Karpas-422 (cell line): ENCODE measurements around the gene CHST3. TPM values are rescaled to one million over a fixed set of nuclear protein-coding genes. Genes with fewer than 3 reads are reported as not detected.

Experiments
- DNase-seq: peaks from one replicate; pipeline ENCODE4 v3.0.0-alpha.2; 2015
- H2AFZ ChIP-seq: fragments of 200-600 bp; sonication (generic); 2 replicates; pipeline ENCODE4 v1.6.1; 2014; ENCODE audit warnings: antibody characterized with exemption, low read length, mixed read lengths
- H3K27ac ChIP-seq: fragments of 200-600 bp; sonication (generic); 2 replicates; pipeline ENCODE4 v1.5.1; 2014; ENCODE audit warnings: mild to moderate bottlenecking, low read length, moderate library complexity
- H3K27me3 ChIP-seq: fragments of 200-600 bp; sonication (generic); 2 replicates; pipeline ENCODE4 v1.6.1; 2014; ENCODE audit warnings: low read length, mixed read lengths
- H3K36me3 ChIP-seq: fragments of 200-600 bp; sonication (generic); 2 replicates; pipeline ENCODE4 v1.6.1; 2014; ENCODE audit warnings: low read length, mixed read lengths; ENCODE audit not compliant: insufficient read depth
- H3K4me1 ChIP-seq: fragments of 200-600 bp; sonication (generic); 2 replicates; pipeline ENCODE4 v1.6.1; 2014; ENCODE audit warnings: mild to moderate bottlenecking, low read length, mixed read lengths
- H3K4me2 ChIP-seq: fragments of 200-600 bp; sonication (generic); 2 replicates; pipeline ENCODE4 v1.6.1; 2014; ENCODE audit warnings: low read length, low read depth, mild to moderate bottlenecking; ENCODE audit not compliant: poor library complexity, severe bottlenecking
- H3K4me3 ChIP-seq: fragments of 200-600 bp; sonication (generic); 2 replicates; pipeline ENCODE4 v1.5.1; 2014; ENCODE audit warnings: mild to moderate bottlenecking, antibody characterized with exemption, low read length, mixed read lengths
- H3K79me2 ChIP-seq: fragments of 200-600 bp; sonication (generic); 2 replicates; pipeline ENCODE4 v1.6.1; 2014; ENCODE audit warnings: mild to moderate bottlenecking, low read length, mixed read lengths
- H3K9ac ChIP-seq: fragments of 200-600 bp; sonication (generic); 2 replicates; pipeline ENCODE4 v1.6.0; 2014; ENCODE audit warnings: low read length
- H3K9me2 ChIP-seq: fragments of 200-600 bp; sonication (generic), shearing (Covaris generic); replicated peaks from 2 replicates; pipeline ENCODE4 v1.6.0; 2014; ENCODE audit warnings: mild to moderate bottlenecking, low read length, moderate library complexity; ENCODE audit not compliant: insufficient read depth
- H3K9me3 ChIP-seq: fragments of 300-700, 200-600 bp; sonication (generic); 2 replicates; pipeline ENCODE4 v1.6.1; 2014; ENCODE audit warnings: low read length, mixed read lengths
- H4K20me1 ChIP-seq: fragments of 200-600 bp; sonication (generic); 2 replicates; pipeline ENCODE4 v1.6.1; 2014; ENCODE audit warnings: mild to moderate bottlenecking, antibody characterized with exemption, low read length, low read depth; ENCODE audit not compliant: insufficient read depth
- total RNA-seq: library from RNA; depleted of rRNA; stranded (reverse); fragments of >200 nt; shearing (Covaris generic); gene quantifications from 2 replicates; pipeline ENCODE4 v1.2.3, GENCODE V29; 2014; ENCODE audit warnings: low replicate concordance

Gene CHST3
- total RNA-seq, 1 experiment from 2014 or later = not detected

DNA sequence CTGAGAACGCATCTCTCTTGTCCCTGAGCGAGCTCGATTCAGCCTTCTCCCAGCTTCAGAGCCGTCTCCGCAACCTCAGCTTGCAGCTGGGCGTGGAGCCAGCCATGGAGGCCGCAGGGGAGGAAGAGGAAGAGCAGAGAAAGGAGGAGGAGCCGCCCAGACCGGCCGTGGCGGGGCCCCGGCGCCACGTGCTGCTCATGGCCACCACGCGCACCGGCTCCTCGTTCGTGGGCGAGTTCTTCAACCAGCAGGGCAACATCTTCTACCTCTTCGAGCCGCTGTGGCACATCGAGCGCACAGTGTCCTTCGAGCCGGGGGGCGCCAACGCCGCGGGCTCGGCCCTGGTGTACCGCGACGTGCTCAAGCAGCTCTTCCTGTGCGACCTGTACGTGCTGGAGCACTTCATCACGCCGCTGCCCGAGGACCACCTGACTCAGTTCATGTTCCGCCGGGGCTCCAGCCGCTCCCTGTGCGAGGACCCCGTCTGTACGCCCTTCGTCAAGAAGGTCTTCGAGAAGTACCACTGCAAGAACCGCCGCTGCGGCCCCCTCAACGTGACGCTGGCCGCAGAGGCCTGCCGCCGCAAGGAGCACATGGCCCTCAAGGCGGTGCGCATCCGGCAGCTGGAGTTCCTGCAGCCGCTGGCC, 43.2 kb downstream of the CHST3 start:
- Histone ChIP-seq H3K9me2 (no peaks in the 10 kb centered on the region), H4K20me1 (no peaks in the 10 kb centered on the region), H3K9ac (no peak overlapping the region), H3K79me2 (no peaks in the 10 kb centered on the region), H3K4me2 (no peak overlapping the region), H3K9me3 (no peaks in the 10 kb centered on the region), H3K4me1 (no peaks in the 10 kb centered on the region), H3K36me3 (no peaks in the 10 kb centered on the region), H3K27ac (no peak overlapping the region), H3K27me3 (no peaks in the 10 kb centered on the region), H2AFZ (no peak overlapping the region), H3K4me3 (no peak overlapping the region)
- DNase-seq = no peak

DNA sequence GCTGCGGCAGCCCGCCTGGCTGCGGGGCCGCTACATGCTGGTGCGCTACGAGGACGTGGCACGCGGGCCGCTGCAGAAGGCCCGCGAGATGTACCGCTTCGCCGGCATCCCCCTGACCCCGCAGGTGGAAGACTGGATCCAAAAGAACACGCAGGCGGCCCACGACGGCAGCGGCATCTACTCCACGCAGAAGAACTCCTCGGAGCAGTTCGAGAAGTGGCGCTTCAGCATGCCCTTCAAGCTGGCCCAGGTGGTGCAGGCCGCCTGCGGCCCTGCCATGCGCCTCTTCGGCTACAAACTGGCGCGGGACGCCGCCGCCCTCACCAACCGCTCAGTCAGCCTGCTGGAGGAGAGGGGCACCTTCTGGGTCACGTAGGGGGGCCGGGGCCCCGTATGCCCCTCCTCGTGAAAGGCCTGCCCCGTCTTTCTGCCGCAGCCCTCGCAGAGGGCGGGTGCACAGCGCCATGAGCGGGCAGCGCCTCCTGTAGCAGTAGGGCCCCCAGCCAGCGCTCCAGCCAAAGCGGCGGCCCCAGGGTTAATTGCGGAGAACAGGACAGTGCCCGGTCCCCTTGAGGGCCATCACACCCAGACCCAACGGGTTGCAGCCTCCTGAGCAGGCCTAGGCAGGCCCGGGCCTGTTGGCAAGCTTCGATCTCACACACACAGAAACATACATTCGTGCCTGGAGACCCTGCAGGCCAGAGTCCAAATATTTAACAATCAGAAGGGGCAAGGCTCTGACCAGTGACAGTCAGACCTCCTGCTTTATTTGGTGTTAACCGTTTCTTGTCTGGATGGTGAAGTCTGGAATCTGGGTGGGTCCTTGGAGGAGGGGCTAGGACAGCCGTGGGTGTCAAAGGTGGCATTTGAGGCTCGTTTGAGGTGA, 44.1 kb downstream of the CHST3 start:
- no peaks in the 10 kb centered on the region for H3K9me3 ChIP-seq
- H3K36me3 ChIP-seq = no peaks in the 10 kb centered on the region
- no peak for DNase-seq
- H3K4me2 ChIP-seq = no peak overlapping the region
- H4K20me1 ChIP-seq = no peaks in the 10 kb centered on the region
- H3K9me2 ChIP-seq = no peaks in the 10 kb centered on the region
- H2AFZ ChIP-seq = no peak overlapping the region
- H3K27ac ChIP-seq = no peak overlapping the region
- no peak overlapping the region for H3K4me3 ChIP-seq
- no peak overlapping the region for H3K9ac ChIP-seq
- H3K27me3 ChIP-seq = no peaks in the 10 kb centered on the region
- no peaks in the 10 kb centered on the region for H3K4me1 ChIP-seq
- H3K79me2 ChIP-seq = no peaks in the 10 kb centered on the region

- Histone ChIP-seq H3K27me3 (no peaks in the 10 kb centered on the region), H3K27ac (no peak overlapping the region), H3K4me2 (no peak overlapping the region), H3K36me3 (no peaks in the 10 kb centered on the region), H3K9me3 (no peaks in the 10 kb centered on the region), H3K9ac (no peak overlapping the region), H3K4me3 (no peak overlapping the region), H4K20me1 (no peaks in the 10 kb centered on the region), H3K4me1 (no peaks in the 10 kb centered on the region), H2AFZ (no peak overlapping the region), H3K9me2 (no peaks in the 10 kb centered on the region), H3K79me2 (no peaks in the 10 kb centered on the region)
- no peak for DNase-seq
Measured at GRCh38 chr10:72009051-72009424, 44.8 kb downstream of the CHST3 start.

- Histone ChIP-seq H3K4me1 (no peaks in the 10 kb centered on the region), H3K9me2 (no peaks in the 10 kb centered on the region), H3K27ac (no peak overlapping the region), H3K9ac (no peak overlapping the region), H3K4me3 (no peak overlapping the region), H3K79me2 (no peaks in the 10 kb centered on the region), H3K27me3 (no peaks in the 10 kb centered on the region), H2AFZ (no peak overlapping the region), H3K36me3 (no peaks in the 10 kb centered on the region), H3K4me2 (no peak overlapping the region), H4K20me1 (no peaks in the 10 kb centered on the region), H3K9me3 (no peaks in the 10 kb centered on the region)
- no peak for DNase-seq
Measured at GRCh38 chr10:72009425-72010081, 45.4 kb downstream of the CHST3 start.

- Histone ChIP-seq H3K79me2 (no peaks in the 10 kb centered on the region), H2AFZ (no peak overlapping the region), H3K27ac (no peak overlapping the region), H3K4me2 (no peak overlapping the region), H3K4me1 (no peaks in the 10 kb centered on the region), H3K9ac (no peak overlapping the region), H4K20me1 (no peaks in the 10 kb centered on the region), H3K27me3 (no peaks in the 10 kb centered on the region), H3K36me3 (no peaks in the 10 kb centered on the region), H3K4me3 (no peak overlapping the region), H3K9me3 (no peaks in the 10 kb centered on the region), H3K9me2 (no peaks in the 10 kb centered on the region)
- DNase-seq = no peak
Measured at GRCh38 chr10:72010234-72010973, 46.2 kb downstream of the CHST3 start.

GRCh38 chr10:72011016-72011415, 46.8 kb downstream of the CHST3 start:
- Histone ChIP-seq H2AFZ (no peak overlapping the region), H3K36me3 (no peaks in the 10 kb centered on the region), H3K4me2 (no peak overlapping the region), H3K27ac (no peak overlapping the region), H3K9me2 (no peaks in the 10 kb centered on the region), H3K9me3 (no peaks in the 10 kb centered on the region), H4K20me1 (no peaks in the 10 kb centered on the region), H3K4me3 (no peak overlapping the region), H3K9ac (no peak overlapping the region), H3K79me2 (no peaks in the 10 kb centered on the region), H3K27me3 (no peaks in the 10 kb centered on the region), H3K4me1 (no peaks in the 10 kb centered on the region)
- no peak for DNase-seq

DNA sequence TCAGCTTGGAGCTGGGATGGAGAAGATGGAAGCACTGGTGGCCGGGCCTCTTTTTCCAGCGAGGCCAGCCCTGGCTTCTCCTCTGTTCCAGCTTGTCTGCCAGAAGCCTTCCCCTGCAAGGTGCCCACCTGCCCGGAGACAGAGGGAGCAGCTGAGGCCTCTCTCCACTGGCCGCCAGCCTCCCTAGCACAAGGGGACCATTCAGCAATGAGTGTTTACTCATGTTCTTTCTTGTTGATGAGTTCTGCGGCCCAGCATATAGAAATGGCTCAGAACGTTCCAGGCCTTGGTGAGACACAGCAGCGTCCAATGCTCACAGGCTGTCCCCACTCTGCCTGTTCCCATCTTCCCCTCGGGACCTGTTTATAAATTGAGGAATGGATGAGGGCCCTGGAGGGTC, 47.3 kb downstream of the CHST3 start:
- Histone ChIP-seq H4K20me1 (no peaks in the 10 kb centered on the region), H3K27ac (no peak overlapping the region), H3K4me3 (no peak overlapping the region), H3K36me3 (no peaks in the 10 kb centered on the region), H3K4me2 (no peak overlapping the region), H2AFZ (no peak overlapping the region), H3K79me2 (no peaks in the 10 kb centered on the region), H3K9me3 (no peaks in the 10 kb centered on the region), H3K9me2 (no peaks in the 10 kb centered on the region), H3K4me1 (no peaks in the 10 kb centered on the region), H3K9ac (no peak overlapping the region), H3K27me3 (no peaks in the 10 kb centered on the region)
- DNase-seq = no peak
